Mononuclear cell (primary cell): Measurements from ENCODE around the gene AATF. TPM values are rescaled to one million over a fixed set of nuclear protein-coding genes. Genes with fewer than 3 reads are reported as not detected.

Source experiments
- H3K27me3 ChIP-seq: 2 replicates; pipeline ENCODE4 v1.6.0; 2011; ENCODE audit warnings: low read length, control low read depth; ENCODE audit not compliant: insufficient read depth
- H3K4me1 ChIP-seq: 2 replicates; pipeline ENCODE4 v1.5.1; 2011; ENCODE audit warnings: mild to moderate bottlenecking, low read length, control low read depth; ENCODE audit not compliant: insufficient read depth
- H3K4me3 ChIP-seq: 2 replicates; pipeline ENCODE4 v1.5.1; 2011; ENCODE audit warnings: mild to moderate bottlenecking, low read length, moderate library complexity
- H3K9me3 ChIP-seq: 2 replicates; pipeline ENCODE4 v1.5.1; 2011; ENCODE audit warnings: low read depth, mild to moderate bottlenecking, control low read depth, low read length
- total RNA-seq: library from RNA; depleted of rRNA; stranded (reverse); fragments of >200 nt; gene quantifications from one replicate; pipeline ENCODE4 v1.2.3, GENCODE V29; 2012

The AATF gene
- total RNA-seq, 1 donor: 36.1 TPM

GRCh38 chr17:37097154-37097553, 148.4 kb downstream of the AATF start:
- peaks cover 6% of the 10 kb centered on the region for H3K4me1 ChIP-seq
- no peaks in the 10 kb centered on the region for H3K9me3 ChIP-seq
- no peaks in the 10 kb centered on the region for H3K27me3 ChIP-seq
- no peak overlapping the region for H3K4me3 ChIP-seq

- H3K4me1 ChIP-seq: peaks cover 6% of the 10 kb centered on the region
- no peak overlapping the region for H3K4me3 ChIP-seq
- H3K9me3 ChIP-seq: no peaks in the 10 kb centered on the region
- no peaks in the 10 kb centered on the region for H3K27me3 ChIP-seq
Observed at GRCh38 chr17:37098152-37098551, 149.4 kb downstream of the AATF start.

GRCh38 chr17:37098910-37099664, 150.3 kb downstream of the AATF start:
- Histone ChIP-seq H3K4me1 (peaks cover 6% of the 10 kb centered on the region), H3K4me3 (no peak overlapping the region), H3K27me3 (no peaks in the 10 kb centered on the region), H3K9me3 (no peaks in the 10 kb centered on the region)

GRCh38 chr17:37100231-37100630, 151.5 kb downstream of the AATF start:
- no peaks in the 10 kb centered on the region for H3K27me3 ChIP-seq
- H3K9me3 ChIP-seq: no peaks in the 10 kb centered on the region
- H3K4me1 ChIP-seq: peaks cover 6% of the 10 kb centered on the region
- H3K4me3 ChIP-seq: no peak overlapping the region

- no peaks in the 10 kb centered on the region for H3K27me3 ChIP-seq
- H3K4me1 ChIP-seq: peaks cover 6% of the 10 kb centered on the region
- no peaks in the 10 kb centered on the region for H3K9me3 ChIP-seq
- H3K4me3 ChIP-seq: no peak overlapping the region
Observed at GRCh38 chr17:37101306-37101705, 152.6 kb downstream of the AATF start.

DNA sequence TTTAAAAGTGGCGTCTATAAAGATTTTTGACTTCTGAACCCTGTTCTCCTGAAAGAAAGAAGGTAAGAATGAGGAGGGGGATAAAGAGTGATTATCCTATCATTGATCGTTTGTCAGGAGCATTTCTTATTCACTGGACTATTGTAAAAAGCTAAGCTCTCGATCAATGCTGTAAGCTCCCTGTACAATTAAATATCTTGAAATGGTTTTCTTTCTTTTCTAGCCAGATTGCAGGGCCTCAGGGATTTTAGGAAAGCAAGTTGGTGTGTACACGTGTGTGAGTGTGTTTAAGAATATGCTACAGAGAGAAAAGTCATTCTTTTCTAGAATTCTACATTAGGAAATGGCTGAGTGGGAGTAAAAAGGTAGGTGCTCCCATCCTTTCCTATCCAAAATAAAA, 154.5 kb downstream of the AATF start:
- Histone ChIP-seq H3K4me1 (peaks cover 6% of the 10 kb centered on the region), H3K9me3 (no peaks in the 10 kb centered on the region), H3K4me3 (no peak overlapping the region), H3K27me3 (no peaks in the 10 kb centered on the region)

- no peaks in the 10 kb centered on the region for H3K27me3 ChIP-seq
- no peaks in the 10 kb centered on the region for H3K4me1 ChIP-seq
- no peaks in the 10 kb centered on the region for H3K9me3 ChIP-seq
- H3K4me3 ChIP-seq: no peak overlapping the region
Observed at GRCh38 chr17:37106049-37106448, 157.3 kb downstream of the AATF start.

Other genes with a start within 250 kb of the AATF start
- not detected for gene LHX1, start 11.5 kb upstream of the AATF start, total RNA-seq